Lower leg skin (tissue), 3 donors: Measurements from ENCODE around the gene ZBED5.

Experiments
- POLR2A ChIP-seq, 2 donors: fragments of 450-650 bp; IDR thresholded peaks; one replicate each; pipeline ENCODE4 v1.6.1; 2016 to 2017; ENCODE audit warnings: antibody characterized with exemption in 2 of 2, mild to moderate bottlenecking in 1 of 2, moderate library complexity in 1 of 2
- TF ChIP-seq, protein P1 (sequence below), 3 donors: fragments of 450-650 bp; IDR thresholded peaks; one replicate each; pipeline ENCODE4 v1.5.1; 2016; ENCODE audit warnings: antibody characterized with exemption in 3 of 3, mild to moderate bottlenecking in 3 of 3, moderate library complexity in 2 of 3

DNA sequence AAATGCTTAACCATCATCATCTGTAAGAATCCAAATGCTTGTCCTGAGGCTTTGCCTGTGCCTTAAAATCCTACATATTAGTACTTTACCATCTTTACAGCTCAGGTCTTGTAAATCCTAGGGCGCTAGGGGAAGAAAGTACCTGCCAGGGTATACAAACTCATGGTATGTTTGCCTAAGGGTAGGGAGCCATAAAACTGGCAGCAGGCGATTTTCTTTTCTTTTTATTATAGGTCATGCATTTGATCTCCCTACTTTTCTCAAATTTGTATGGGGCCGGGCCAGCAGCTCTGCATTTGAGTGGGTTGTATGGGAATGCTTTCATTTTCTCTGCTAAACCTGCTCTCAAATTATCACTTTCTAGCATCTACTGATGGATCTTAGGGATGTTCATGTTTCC is 24.0 kb upstream of the ZBED5 start:
- TF ChIP-seq, protein P1, sequence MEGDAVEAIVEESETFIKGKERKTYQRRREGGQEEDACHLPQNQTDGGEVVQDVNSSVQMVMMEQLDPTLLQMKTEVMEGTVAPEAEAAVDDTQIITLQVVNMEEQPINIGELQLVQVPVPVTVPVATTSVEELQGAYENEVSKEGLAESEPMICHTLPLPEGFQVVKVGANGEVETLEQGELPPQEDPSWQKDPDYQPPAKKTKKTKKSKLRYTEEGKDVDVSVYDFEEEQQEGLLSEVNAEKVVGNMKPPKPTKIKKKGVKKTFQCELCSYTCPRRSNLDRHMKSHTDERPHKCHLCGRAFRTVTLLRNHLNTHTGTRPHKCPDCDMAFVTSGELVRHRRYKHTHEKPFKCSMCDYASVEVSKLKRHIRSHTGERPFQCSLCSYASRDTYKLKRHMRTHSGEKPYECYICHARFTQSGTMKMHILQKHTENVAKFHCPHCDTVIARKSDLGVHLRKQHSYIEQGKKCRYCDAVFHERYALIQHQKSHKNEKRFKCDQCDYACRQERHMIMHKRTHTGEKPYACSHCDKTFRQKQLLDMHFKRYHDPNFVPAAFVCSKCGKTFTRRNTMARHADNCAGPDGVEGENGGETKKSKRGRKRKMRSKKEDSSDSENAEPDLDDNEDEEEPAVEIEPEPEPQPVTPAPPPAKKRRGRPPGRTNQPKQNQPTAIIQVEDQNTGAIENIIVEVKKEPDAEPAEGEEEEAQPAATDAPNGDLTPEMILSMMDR (IDR thresholded peaks at IDR 0.05): no peak
- TF ChIP-seq POLR2A (IDR thresholded peaks at IDR 0.05): no peak
